GM23338 (cell line): Measurements from ENCODE around the gene CACNA1H.

Source experiments
- CREB1 ChIP-seq: fragments of 250-450 bp; sonication (Bioruptor Pico); IDR thresholded peaks from 2 replicates; pipeline ENCODE4 v1.5.0; 2020; ENCODE audit warnings: low read depth, mild to moderate bottlenecking, moderate library complexity
- EZH2 ChIP-seq: fragments of 200-600 bp; sonication (generic); IDR thresholded peaks from one replicate; pipeline ENCODE4 v1.8.0; 2017; ENCODE audit warnings: antibody characterized with exemption, mild to moderate bottlenecking, low read depth; ENCODE audit not compliant: unreplicated experiment
- EZH2phosphoT487 ChIP-seq: fragments of 200-600 bp; sonication (generic); IDR thresholded peaks from one replicate; pipeline ENCODE4 v1.8.1; 2018; ENCODE audit warnings: antibody characterized with exemption; ENCODE audit not compliant: unreplicated experiment
- JUNB ChIP-seq: IDR thresholded peaks from one replicate; pipeline ENCODE4 v1.6.1; 2016; ENCODE audit warnings: antibody characterized with exemption; ENCODE audit not compliant: unreplicated experiment
- POLR2AphosphoS5 ChIP-seq: IDR thresholded peaks from 2 replicates; pipeline ENCODE4 v1.6.1; 2016; ENCODE audit warnings: antibody characterized with exemption, low read depth
- TF ChIP-seq, protein P1 (sequence below), 2 experiments: fragments of 200-600 bp in 1 of 2; sonication (generic) in 1 of 2; conservative IDR thresholded peaks; 2 replicates each; pipeline versions ENCODE4 v1.5.1 to v1.6.1; 2016 to 2017; ENCODE audit warnings: antibody characterized with exemption in 2 of 2, low read depth in 2 of 2, mild to moderate bottlenecking in 2 of 2, moderate library complexity in 1 of 2
- TF ChIP-seq, protein P2 (sequence below): IDR thresholded peaks from one replicate; pipeline ENCODE4 v1.6.1; 2018; ENCODE audit warnings: antibody characterized with exemption; ENCODE audit not compliant: unreplicated experiment
- TF ChIP-seq, protein P3 (sequence below): IDR thresholded peaks from 2 replicates; pipeline ENCODE4 v1.6.1; 2016; ENCODE audit warnings: antibody characterized with exemption

DNA sequence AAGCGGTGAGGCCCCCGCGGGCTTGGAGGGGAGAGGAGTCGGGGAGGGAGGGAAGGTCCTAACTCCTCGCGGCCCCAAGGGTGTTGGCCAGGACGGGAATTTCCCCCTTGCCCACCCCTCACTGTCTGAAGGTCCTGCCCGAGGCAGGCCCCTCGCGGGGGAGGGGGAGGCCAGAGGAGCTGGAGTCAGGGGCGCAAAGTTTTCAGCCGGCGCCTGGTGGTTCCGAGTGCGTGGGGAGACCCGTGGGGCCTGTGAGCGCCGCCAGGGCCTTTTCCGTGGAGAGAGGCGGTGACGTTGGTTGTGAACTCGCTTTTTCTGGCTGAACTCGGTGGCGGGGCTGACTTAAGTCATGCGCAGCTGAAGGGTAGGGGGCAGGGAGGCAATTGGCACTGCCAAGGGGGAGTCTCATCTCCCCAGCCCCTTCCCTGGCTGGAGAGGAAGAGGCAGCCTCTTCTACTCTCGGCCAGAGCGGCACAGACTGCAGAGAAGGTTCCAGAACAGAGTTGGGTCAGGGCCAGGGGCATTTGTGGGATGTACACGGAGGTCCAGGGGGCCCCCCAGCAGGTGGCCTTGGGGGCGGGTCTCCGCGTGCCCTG lies 1.5 kb downstream of the CACNA1H start:
- TF ChIP-seq, protein P1, sequence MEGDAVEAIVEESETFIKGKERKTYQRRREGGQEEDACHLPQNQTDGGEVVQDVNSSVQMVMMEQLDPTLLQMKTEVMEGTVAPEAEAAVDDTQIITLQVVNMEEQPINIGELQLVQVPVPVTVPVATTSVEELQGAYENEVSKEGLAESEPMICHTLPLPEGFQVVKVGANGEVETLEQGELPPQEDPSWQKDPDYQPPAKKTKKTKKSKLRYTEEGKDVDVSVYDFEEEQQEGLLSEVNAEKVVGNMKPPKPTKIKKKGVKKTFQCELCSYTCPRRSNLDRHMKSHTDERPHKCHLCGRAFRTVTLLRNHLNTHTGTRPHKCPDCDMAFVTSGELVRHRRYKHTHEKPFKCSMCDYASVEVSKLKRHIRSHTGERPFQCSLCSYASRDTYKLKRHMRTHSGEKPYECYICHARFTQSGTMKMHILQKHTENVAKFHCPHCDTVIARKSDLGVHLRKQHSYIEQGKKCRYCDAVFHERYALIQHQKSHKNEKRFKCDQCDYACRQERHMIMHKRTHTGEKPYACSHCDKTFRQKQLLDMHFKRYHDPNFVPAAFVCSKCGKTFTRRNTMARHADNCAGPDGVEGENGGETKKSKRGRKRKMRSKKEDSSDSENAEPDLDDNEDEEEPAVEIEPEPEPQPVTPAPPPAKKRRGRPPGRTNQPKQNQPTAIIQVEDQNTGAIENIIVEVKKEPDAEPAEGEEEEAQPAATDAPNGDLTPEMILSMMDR (conservative IDR thresholded peaks at IDR 0.05; ENCODE audit: low read depth in 2 of 2) = no peak
- TF ChIP-seq POLR2AphosphoS5 = no peak
- TF ChIP-seq EZH2 = no peak
- no peak for TF ChIP-seq EZH2phosphoT487
- TF ChIP-seq, protein P2, sequence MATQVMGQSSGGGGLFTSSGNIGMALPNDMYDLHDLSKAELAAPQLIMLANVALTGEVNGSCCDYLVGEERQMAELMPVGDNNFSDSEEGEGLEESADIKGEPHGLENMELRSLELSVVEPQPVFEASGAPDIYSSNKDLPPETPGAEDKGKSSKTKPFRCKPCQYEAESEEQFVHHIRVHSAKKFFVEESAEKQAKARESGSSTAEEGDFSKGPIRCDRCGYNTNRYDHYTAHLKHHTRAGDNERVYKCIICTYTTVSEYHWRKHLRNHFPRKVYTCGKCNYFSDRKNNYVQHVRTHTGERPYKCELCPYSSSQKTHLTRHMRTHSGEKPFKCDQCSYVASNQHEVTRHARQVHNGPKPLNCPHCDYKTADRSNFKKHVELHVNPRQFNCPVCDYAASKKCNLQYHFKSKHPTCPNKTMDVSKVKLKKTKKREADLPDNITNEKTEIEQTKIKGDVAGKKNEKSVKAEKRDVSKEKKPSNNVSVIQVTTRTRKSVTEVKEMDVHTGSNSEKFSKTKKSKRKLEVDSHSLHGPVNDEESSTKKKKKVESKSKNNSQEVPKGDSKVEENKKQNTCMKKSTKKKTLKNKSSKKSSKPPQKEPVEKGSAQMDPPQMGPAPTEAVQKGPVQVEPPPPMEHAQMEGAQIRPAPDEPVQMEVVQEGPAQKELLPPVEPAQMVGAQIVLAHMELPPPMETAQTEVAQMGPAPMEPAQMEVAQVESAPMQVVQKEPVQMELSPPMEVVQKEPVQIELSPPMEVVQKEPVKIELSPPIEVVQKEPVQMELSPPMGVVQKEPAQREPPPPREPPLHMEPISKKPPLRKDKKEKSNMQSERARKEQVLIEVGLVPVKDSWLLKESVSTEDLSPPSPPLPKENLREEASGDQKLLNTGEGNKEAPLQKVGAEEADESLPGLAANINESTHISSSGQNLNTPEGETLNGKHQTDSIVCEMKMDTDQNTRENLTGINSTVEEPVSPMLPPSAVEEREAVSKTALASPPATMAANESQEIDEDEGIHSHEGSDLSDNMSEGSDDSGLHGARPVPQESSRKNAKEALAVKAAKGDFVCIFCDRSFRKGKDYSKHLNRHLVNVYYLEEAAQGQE = no peak
- TF ChIP-seq CREB1 (CRISPR knock-in tag) = no peak
- TF ChIP-seq, protein P3, sequence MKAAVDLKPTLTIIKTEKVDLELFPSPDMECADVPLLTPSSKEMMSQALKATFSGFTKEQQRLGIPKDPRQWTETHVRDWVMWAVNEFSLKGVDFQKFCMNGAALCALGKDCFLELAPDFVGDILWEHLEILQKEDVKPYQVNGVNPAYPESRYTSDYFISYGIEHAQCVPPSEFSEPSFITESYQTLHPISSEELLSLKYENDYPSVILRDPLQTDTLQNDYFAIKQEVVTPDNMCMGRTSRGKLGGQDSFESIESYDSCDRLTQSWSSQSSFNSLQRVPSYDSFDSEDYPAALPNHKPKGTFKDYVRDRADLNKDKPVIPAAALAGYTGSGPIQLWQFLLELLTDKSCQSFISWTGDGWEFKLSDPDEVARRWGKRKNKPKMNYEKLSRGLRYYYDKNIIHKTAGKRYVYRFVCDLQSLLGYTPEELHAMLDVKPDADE = no peak
- no peak for TF ChIP-seq JUNB
